Measurements from ENCODE around the gene INTS6. TPM values are rescaled to one million over a fixed set of nuclear protein-coding genes. Genes with fewer than 3 reads are reported as not detected.

INTS6 gene
- total RNA-seq, 3 donors from 2014 or later (not counting 1 experiment from before 2014, with no cell fraction given) = 89.2 to 142 (median 110) TPM

- Histone ChIP-seq H3K9me3 (ENCODE audit: control insufficient read depth, insufficient read depth, low read length) (no peaks in the 10 kb centered on the region), H3K4me3 (ENCODE audit: low read length) (no peak overlapping the region), H3K36me3 (ENCODE audit: control insufficient read depth, insufficient read depth, low read length) (peaks cover 10% of the 10 kb centered on the region), H3K27me3 (ENCODE audit: control insufficient read depth, insufficient read depth, low read length) (no peaks in the 10 kb centered on the region), H3K27ac (ENCODE audit: low read length) (no peak overlapping the region), H3K4me1 (ENCODE audit: control insufficient read depth, insufficient read depth, low read length) (no peaks in the 10 kb centered on the region)
- H3K4me1 Mint-ChIP-seq = peaks cover 60 to 65% of the 10 kb centered on the region in 2 donors
- DNase-seq (no peak), ATAC-seq (no peak)
- no peak overlapping the region for H3K4me3 Mint-ChIP-seq
- H3K9me3 Mint-ChIP-seq = no peaks in the 10 kb centered on the region
- no peak for TF ChIP-seq CTCF (IDR thresholded peaks at IDR 0.05)
- WGBS (ENCODE audit: insufficient coverage) = 93% methylated on average over 3 of the region's 6 CpGs
- H3K27ac Mint-ChIP-seq = peak overlapping the region in 1 of 2 donors; percentile 55
- no peaks in the 10 kb centered on the region for H3K36me3 Mint-ChIP-seq
- intact Hi-C loops (cut with micrococcal nuclease) = no loop called here
- no peaks in the 10 kb centered on the region for H3K27me3 Mint-ChIP-seq (ENCODE audit: low read depth in 2 of 2)
Observed at GRCh38 chr13:51397262-51397941, 55.4 kb downstream of the INTS6 start.

- Mint-ChIP-seq H3K9me3 (no peaks in the 10 kb centered on the region), H3K36me3 (no peaks in the 10 kb centered on the region), H3K4me1 (peaks cover 60 to 67% of the 10 kb centered on the region in 2 donors), H3K27ac (peak overlapping the region; percentile 6 to 9), H3K27me3 (ENCODE audit: low read depth in 2 of 2) (no peaks in the 10 kb centered on the region), H3K4me3 (no peak overlapping the region)
- Histone ChIP-seq H3K4me1 (ENCODE audit: control insufficient read depth, insufficient read depth, low read length) (no peaks in the 10 kb centered on the region), H3K9me3 (ENCODE audit: control insufficient read depth, insufficient read depth, low read length) (no peaks in the 10 kb centered on the region), H3K27me3 (ENCODE audit: control insufficient read depth, insufficient read depth, low read length) (no peaks in the 10 kb centered on the region), H3K27ac (ENCODE audit: low read length) (no peak overlapping the region), H3K36me3 (ENCODE audit: control insufficient read depth, insufficient read depth, low read length) (peaks cover 10% of the 10 kb centered on the region), H3K4me3 (ENCODE audit: low read length) (no peak overlapping the region)
- no peak for ATAC-seq
- DNase-seq = no peak
- intact Hi-C loops (cut with micrococcal nuclease) = no loop called here
- WGBS (ENCODE audit: insufficient coverage) = 28% methylated on average over 2 of the region's 2 CpGs
- no peak for TF ChIP-seq CTCF (IDR thresholded peaks at IDR 0.05)
Observed at GRCh38 chr13:51396352-51396751, 56.5 kb downstream of the INTS6 start.

- no peak overlapping the region for H3K4me3 Mint-ChIP-seq
- H3K36me3 Mint-ChIP-seq = no peaks in the 10 kb centered on the region
- intact Hi-C loops (cut with micrococcal nuclease) = no loop called here
- Histone ChIP-seq H3K4me1 (ENCODE audit: control insufficient read depth, insufficient read depth, low read length) (no peaks in the 10 kb centered on the region), H3K4me3 (ENCODE audit: low read length) (no peak overlapping the region), H3K27me3 (ENCODE audit: control insufficient read depth, insufficient read depth, low read length) (no peaks in the 10 kb centered on the region), H3K9me3 (ENCODE audit: control insufficient read depth, insufficient read depth, low read length) (no peaks in the 10 kb centered on the region), H3K36me3 (ENCODE audit: control insufficient read depth, insufficient read depth, low read length) (peaks cover 10% of the 10 kb centered on the region), H3K27ac (ENCODE audit: low read length) (no peak overlapping the region)
- DNase-seq (no peak), ATAC-seq (no peak)
- H3K9me3 Mint-ChIP-seq = no peaks in the 10 kb centered on the region
- H3K27me3 Mint-ChIP-seq (ENCODE audit: low read depth in 2 of 2) = no peaks in the 10 kb centered on the region
- peaks cover 51 to 52% of the 10 kb centered on the region in 2 donors for H3K4me1 Mint-ChIP-seq
- no peak for TF ChIP-seq CTCF (IDR thresholded peaks at IDR 0.05)
- H3K27ac Mint-ChIP-seq = peak overlapping the region in 1 of 2 donors; percentile 24
Observed at GRCh38 chr13:51394724-51395123, 58.1 kb downstream of the INTS6 start.

- H3K4me1 ChIP-seq (ENCODE audit: control insufficient read depth, insufficient read depth, low read length) = no peaks in the 10 kb centered on the region
- H3K4me3 ChIP-seq (ENCODE audit: low read length) = no peak overlapping the region
- no peaks in the 10 kb centered on the region for H3K9me3 Mint-ChIP-seq
- ATAC-seq = no peak
- no peaks in the 10 kb centered on the region for H3K36me3 Mint-ChIP-seq
- intact Hi-C loops (cut with micrococcal nuclease) = no loop called here
- no peaks in the 10 kb centered on the region for H3K27me3 ChIP-seq (ENCODE audit: control insufficient read depth, insufficient read depth, low read length)
- no peaks in the 10 kb centered on the region for H3K27me3 Mint-ChIP-seq (ENCODE audit: low read depth in 2 of 2)
- H3K36me3 ChIP-seq (ENCODE audit: control insufficient read depth, insufficient read depth, low read length) = peaks cover 26% of the 10 kb centered on the region
- DNase-seq = no peak
- no peak overlapping the region for H3K27ac Mint-ChIP-seq
- no peaks in the 10 kb centered on the region for H3K9me3 ChIP-seq (ENCODE audit: control insufficient read depth, insufficient read depth, low read length)
- WGBS (ENCODE audit: insufficient coverage) = 100% methylated on average over 1 of the region's 2 CpGs
- no peak for TF ChIP-seq CTCF (IDR thresholded peaks at IDR 0.05)
- H3K27ac ChIP-seq (ENCODE audit: low read length) = no peak overlapping the region
- peaks cover 0 to 2% of the 10 kb centered on the region in 2 donors for H3K4me1 Mint-ChIP-seq
- no peak overlapping the region for H3K4me3 Mint-ChIP-seq
Observed at GRCh38 chr13:51385114-51385513, 67.7 kb downstream of the INTS6 start.
